GM12878 (cell line): Measurements from ENCODE around the gene MAPKAPK2. TPM values are rescaled to one million over a fixed set of nuclear protein-coding genes. Genes with fewer than 3 reads are reported as not detected.
A peak's percentile ranks its signal among the peaks of the same experiment; 100 is the strongest.

Experiments
- CBX3 ChIP-seq: fragments of 200-600 bp; sonication (generic); IDR thresholded peaks from 2 replicates; pipeline ENCODE4 v1.6.1; 2016; ENCODE audit warnings: low read depth, borderline replicate concordance
- CEBPB ChIP-seq, 2 experiments: fragments of 150-350 bp in 1 of 2; IDR thresholded peaks; 2 replicates each; pipeline ENCODE4 v1.6.1; 2012 to 2014; ENCODE audit warnings: low read depth in 2 of 2, low read length in 2 of 2, borderline replicate concordance in 1 of 2, inconsistent platforms in 1 of 2
- CHD1 ChIP-seq: IDR thresholded peaks from 2 replicates; pipeline ENCODE4 v1.6.1; 2012; ENCODE audit warnings: low read depth, low read length, improper control_type of control experiment
- CREM ChIP-seq: IDR thresholded peaks from 2 replicates; pipeline ENCODE4 v1.6.1; 2014; ENCODE audit warnings: antibody characterized with exemption, low read depth
- EP300 ChIP-seq, 2 experiments: fragments of 150-350 bp in 1 of 2; IDR thresholded peaks; 2 replicates each; pipeline ENCODE4 v1.6.1; 2011 to 2012; ENCODE audit warnings: low read depth in 2 of 2, low read length in 2 of 2, borderline replicate concordance in 1 of 2, improper control_type of control experiment in 1 of 2, inconsistent platforms in 1 of 2; ENCODE audit not compliant: control insufficient read depth in 1 of 2
- IKZF1 ChIP-seq: fragments of 450-650 bp; conservative IDR thresholded peaks from 2 replicates; pipeline ENCODE4 v1.6.1; 2017; ENCODE audit warnings: antibody characterized with exemption, mild to moderate bottlenecking
- IKZF2 ChIP-seq, 2 experiments: fragments of 450-650 bp; IDR thresholded peaks; 2 replicates each; pipeline ENCODE4 v1.6.1; 2017; ENCODE audit warnings: mild to moderate bottlenecking in 2 of 2, moderate library complexity in 2 of 2
- KLF5 ChIP-seq: fragments of 450-650 bp; IDR thresholded peaks from 2 replicates; pipeline ENCODE4 v1.6.1; 2014; ENCODE audit warnings: mild to moderate bottlenecking; ENCODE audit not compliant: partially characterized antibody
- MEF2B ChIP-seq: fragments of 450-650 bp; IDR thresholded peaks from 2 replicates; pipeline ENCODE4 v1.6.1; 2018; ENCODE audit warnings: mild to moderate bottlenecking, moderate library complexity; ENCODE audit not compliant: partially characterized antibody, poor library complexity, severe bottlenecking
- PAX5 ChIP-seq: IDR thresholded peaks from 2 replicates; pipeline ENCODE4 v1.6.1; 2011; ENCODE audit warnings: low read depth, low read length, borderline replicate concordance
- SPI1 ChIP-seq: IDR thresholded peaks from 2 replicates; pipeline ENCODE4 v1.6.1; 2011; ENCODE audit warnings: low read depth, mild to moderate bottlenecking, low read length, moderate library complexity, borderline replicate concordance; ENCODE audit not compliant: insufficient read depth
- ZNF217 ChIP-seq: fragments of 450-650 bp; IDR thresholded peaks from 2 replicates; pipeline ENCODE4 v1.6.1; 2017; ENCODE audit warnings: antibody characterized with exemption, mild to moderate bottlenecking
- polyA plus RNA-seq, 11 experiments: library from polyadenylated mRNA; depleted of rRNA in 4 of 11; unstranded in 6 of 11; stranded (reverse) in 5 of 11; fragments of >200 nt; fragmentation: Nextera tagmentation in 4 of 11; fragmentation: Illumina TruSeq in 1 of 11; extraction: Ambion mirVana in 4 of 11; extraction: Trizol in 1 of 11; gene quantifications; 1 replicate in 1 of 11; 2 replicates in 10 of 11; pipeline versions ENCODE4 v1.2.1 to v1.2.3, GENCODE V29; 2011 to 2016; ENCODE audit warnings: inconsistent platforms in 2 of 11, missing spikeins in 2 of 11, low read depth in 1 of 11
- total RNA-seq, 4 experiments: library from RNA; depleted of rRNA in 3 of 4; stranded (reverse); fragments of >200 nt in 3 of 4; fragmentation: Illumina TruSeq in 1 of 4; extraction: Trizol in 1 of 4; gene quantifications; 2 replicates each; pipeline versions ENCODE4 v1.2.1 to v1.2.3, GENCODE V29; 2013 to 2021
- TF ChIP-seq, protein P1 (sequence below): fragments of 450-650 bp; formaldehyde crosslinking; IDR thresholded peaks from 2 replicates; pipeline ENCODE4 v1.5.0; 2022; ENCODE audit warnings: mild to moderate bottlenecking, missing genetic modification characterization
- TF ChIP-seq, protein P2 (sequence below): IDR thresholded peaks from 2 replicates; pipeline ENCODE4 v1.6.1; 2012; ENCODE audit warnings: low read depth, low read length, improper control_type of control experiment
- TF ChIP-seq, protein P3 (sequence below): fragments of 150-350 bp; IDR thresholded peaks from 2 replicates; pipeline ENCODE4 v1.6.1; 2016; ENCODE audit warnings: low read depth, low read length
- TF ChIP-seq, protein P4 (sequence below): fragments of 450-650 bp; conservative IDR thresholded peaks from 2 replicates; pipeline ENCODE4 v1.6.1; 2017; ENCODE audit warnings: mild to moderate bottlenecking, moderate library complexity
- TF ChIP-seq, protein P5 (sequence below): IDR thresholded peaks from 2 replicates; pipeline ENCODE4 v1.6.1; 2011; ENCODE audit warnings: low read depth, mild to moderate bottlenecking, low read length, moderate library complexity, borderline replicate concordance; ENCODE audit errors: extremely low read depth

The MAPKAPK2 gene
- total and polyA plus RNA-seq, 10 of the 15 experiments (the other 5 are each of a cell fraction or from before 2014, with no cell fraction given): 0.72 to 92.2 (median 49.3) TPM

DNA sequence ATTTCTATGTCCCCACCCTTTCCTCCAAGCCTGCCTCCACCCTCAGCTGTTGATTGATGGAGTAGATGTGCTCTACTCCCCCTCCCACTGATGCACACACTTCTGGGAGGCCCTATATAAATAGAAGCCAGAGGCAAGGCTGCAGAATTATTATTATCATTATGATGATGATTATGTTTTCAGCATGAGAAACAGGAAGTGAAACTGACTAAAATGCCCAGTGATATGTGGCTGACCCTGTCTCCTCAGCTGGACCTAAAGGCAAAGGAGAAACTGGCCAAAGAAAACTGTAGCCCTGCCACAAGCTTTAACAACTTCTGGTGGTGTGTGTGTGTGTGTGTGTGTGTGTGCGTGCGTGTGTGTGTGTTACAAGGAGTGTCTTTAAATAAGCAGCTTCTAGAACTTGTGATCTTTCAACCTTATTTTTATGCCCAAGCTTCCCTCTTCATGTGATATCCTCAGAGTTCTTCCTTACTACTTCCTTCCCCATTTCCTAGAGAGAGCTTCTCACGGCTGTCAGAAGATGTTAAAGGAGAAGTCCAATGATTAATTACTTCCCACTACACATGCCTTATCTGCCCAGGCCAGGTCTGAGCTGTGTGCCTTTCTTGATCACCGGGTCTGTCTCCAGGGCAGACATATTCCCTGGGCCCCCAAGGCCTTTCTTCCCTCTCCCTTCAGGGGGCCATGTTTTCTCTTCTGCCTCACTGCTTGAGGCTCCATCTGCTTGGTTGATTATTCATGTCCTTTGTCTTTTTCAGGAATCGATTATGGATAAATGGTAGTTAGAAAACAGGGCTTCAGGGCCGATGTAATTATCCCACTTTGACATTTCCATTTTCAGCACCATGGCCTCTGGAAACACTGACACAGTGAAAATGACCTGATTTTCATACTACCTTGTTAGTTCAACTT is 11.6 kb upstream of the MAPKAPK2 start (continued):
- TF ChIP-seq, protein P1, sequence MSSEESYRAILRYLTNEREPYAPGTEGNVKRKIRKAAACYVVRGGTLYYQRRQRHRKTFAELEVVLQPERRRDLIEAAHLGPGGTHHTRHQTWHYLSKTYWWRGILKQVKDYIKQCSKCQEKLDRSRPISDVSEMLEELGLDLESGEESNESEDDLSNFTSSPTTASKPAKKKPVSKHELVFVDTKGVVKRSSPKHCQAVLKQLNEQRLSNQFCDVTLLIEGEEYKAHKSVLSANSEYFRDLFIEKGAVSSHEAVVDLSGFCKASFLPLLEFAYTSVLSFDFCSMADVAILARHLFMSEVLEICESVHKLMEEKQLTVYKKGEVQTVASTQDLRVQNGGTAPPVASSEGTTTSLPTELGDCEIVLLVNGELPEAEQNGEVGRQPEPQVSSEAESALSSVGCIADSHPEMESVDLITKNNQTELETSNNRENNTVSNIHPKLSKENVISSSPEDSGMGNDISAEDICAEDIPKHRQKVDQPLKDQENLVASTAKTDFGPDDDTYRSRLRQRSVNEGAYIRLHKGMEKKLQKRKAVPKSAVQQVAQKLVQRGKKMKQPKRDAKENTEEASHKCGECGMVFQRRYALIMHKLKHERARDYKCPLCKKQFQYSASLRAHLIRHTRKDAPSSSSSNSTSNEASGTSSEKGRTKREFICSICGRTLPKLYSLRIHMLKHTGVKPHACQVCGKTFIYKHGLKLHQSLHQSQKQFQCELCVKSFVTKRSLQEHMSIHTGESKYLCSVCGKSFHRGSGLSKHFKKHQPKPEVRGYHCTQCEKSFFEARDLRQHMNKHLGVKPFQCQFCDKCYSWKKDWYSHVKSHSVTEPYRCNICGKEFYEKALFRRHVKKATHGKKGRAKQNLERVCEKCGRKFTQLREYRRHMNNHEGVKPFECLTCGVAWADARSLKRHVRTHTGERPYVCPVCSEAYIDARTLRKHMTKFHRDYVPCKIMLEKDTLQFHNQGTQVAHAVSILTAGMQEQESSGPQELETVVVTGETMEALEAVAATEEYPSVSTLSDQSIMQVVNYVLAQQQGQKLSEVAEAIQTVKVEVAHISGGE (CRISPR knock-in tag): no peak
- TF ChIP-seq MEF2B (peak; percentile 41), CEBPB (IDR thresholded peaks at IDR 0.05; ENCODE audit: borderline replicate concordance in 1 of 2, low read depth in 2 of 2, low read length in 2 of 2) (no peak), CBX3 (no peak), IKZF2 (IDR thresholded peaks at IDR 0.05) (peak; percentile 77 to 79), IKZF1 (peak; percentile 78), KLF5 (no peak), PAX5 (0 out of 2 replicates have a peak, but pooled peaks have one; percentile 31), SPI1 (peak; percentile 97), ZNF217 (peak; percentile 15; the same call in 1 of the 2 replicates), CREM (peak; percentile 31; the same call in 1 of the 2 replicates), CHD1 (no peak), EP300 (IDR thresholded peaks at IDR 0.05; ENCODE audit: borderline replicate concordance in 1 of 2, control insufficient read depth in 1 of 2, low read depth in 2 of 2, low read length in 2 of 2) (peak in 1 of 2 experiments; percentile 62; a peak in 2 of 4 replicates)
- TF ChIP-seq, protein P2, sequence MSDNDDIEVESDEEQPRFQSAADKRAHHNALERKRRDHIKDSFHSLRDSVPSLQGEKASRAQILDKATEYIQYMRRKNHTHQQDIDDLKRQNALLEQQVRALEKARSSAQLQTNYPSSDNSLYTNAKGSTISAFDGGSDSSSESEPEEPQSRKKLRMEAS: no peak
- TF ChIP-seq, protein P3, sequence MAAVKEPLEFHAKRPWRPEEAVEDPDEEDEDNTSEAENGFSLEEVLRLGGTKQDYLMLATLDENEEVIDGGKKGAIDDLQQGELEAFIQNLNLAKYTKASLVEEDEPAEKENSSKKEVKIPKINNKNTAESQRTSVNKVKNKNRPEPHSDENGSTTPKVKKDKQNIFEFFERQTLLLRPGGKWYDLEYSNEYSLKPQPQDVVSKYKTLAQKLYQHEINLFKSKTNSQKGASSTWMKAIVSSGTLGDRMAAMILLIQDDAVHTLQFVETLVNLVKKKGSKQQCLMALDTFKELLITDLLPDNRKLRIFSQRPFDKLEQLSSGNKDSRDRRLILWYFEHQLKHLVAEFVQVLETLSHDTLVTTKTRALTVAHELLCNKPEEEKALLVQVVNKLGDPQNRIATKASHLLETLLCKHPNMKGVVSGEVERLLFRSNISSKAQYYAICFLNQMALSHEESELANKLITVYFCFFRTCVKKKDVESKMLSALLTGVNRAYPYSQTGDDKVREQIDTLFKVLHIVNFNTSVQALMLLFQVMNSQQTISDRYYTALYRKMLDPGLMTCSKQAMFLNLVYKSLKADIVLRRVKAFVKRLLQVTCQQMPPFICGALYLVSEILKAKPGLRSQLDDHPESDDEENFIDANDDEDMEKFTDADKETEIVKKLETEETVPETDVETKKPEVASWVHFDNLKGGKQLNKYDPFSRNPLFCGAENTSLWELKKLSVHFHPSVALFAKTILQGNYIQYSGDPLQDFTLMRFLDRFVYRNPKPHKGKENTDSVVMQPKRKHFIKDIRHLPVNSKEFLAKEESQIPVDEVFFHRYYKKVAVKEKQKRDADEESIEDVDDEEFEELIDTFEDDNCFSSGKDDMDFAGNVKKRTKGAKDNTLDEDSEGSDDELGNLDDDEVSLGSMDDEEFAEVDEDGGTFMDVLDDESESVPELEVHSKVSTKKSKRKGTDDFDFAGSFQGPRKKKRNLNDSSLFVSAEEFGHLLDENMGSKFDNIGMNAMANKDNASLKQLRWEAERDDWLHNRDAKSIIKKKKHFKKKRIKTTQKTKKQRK: no peak
- TF ChIP-seq, protein P4, sequence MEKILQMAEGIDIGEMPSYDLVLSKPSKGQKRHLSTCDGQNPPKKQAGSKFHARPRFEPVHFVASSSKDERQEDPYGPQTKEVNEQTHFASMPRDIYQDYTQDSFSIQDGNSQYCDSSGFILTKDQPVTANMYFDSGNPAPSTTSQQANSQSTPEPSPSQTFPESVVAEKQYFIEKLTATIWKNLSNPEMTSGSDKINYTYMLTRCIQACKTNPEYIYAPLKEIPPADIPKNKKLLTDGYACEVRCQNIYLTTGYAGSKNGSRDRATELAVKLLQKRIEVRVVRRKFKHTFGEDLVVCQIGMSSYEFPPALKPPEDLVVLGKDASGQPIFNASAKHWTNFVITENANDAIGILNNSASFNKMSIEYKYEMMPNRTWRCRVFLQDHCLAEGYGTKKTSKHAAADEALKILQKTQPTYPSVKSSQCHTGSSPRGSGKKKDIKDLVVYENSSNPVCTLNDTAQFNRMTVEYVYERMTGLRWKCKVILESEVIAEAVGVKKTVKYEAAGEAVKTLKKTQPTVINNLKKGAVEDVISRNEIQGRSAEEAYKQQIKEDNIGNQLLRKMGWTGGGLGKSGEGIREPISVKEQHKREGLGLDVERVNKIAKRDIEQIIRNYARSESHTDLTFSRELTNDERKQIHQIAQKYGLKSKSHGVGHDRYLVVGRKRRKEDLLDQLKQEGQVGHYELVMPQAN: no peak
- TF ChIP-seq, protein P5, sequence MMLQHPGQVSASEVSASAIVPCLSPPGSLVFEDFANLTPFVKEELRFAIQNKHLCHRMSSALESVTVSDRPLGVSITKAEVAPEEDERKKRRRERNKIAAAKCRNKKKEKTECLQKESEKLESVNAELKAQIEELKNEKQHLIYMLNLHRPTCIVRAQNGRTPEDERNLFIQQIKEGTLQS: no peak
